Hepatocyte (in vitro differentiated cells): ENCODE measurements around the gene GATA5.

Experiments used
- EZH2 ChIP-seq: fragments of 200-600 bp; sonication (generic); IDR thresholded peaks from 2 replicates; pipeline ENCODE4 v1.6.1; 2016; ENCODE audit warnings: antibody characterized with exemption, mild to moderate bottlenecking, borderline replicate concordance
- EZH2phosphoT487 ChIP-seq: fragments of 200-600 bp; sonication (generic); IDR thresholded peaks from one replicate; pipeline ENCODE4 v1.6.1; 2018; ENCODE audit warnings: antibody characterized with exemption, mild to moderate bottlenecking, low read depth, moderate library complexity; ENCODE audit not compliant: unreplicated experiment, severe bottlenecking
- TF ChIP-seq, protein P1 (sequence below): fragments of 200-600 bp; sonication (generic); IDR thresholded peaks from 2 replicates; pipeline ENCODE4 v1.5.1; 2016; ENCODE audit warnings: antibody characterized with exemption, mild to moderate bottlenecking; ENCODE audit not compliant: poor library complexity

DNA sequence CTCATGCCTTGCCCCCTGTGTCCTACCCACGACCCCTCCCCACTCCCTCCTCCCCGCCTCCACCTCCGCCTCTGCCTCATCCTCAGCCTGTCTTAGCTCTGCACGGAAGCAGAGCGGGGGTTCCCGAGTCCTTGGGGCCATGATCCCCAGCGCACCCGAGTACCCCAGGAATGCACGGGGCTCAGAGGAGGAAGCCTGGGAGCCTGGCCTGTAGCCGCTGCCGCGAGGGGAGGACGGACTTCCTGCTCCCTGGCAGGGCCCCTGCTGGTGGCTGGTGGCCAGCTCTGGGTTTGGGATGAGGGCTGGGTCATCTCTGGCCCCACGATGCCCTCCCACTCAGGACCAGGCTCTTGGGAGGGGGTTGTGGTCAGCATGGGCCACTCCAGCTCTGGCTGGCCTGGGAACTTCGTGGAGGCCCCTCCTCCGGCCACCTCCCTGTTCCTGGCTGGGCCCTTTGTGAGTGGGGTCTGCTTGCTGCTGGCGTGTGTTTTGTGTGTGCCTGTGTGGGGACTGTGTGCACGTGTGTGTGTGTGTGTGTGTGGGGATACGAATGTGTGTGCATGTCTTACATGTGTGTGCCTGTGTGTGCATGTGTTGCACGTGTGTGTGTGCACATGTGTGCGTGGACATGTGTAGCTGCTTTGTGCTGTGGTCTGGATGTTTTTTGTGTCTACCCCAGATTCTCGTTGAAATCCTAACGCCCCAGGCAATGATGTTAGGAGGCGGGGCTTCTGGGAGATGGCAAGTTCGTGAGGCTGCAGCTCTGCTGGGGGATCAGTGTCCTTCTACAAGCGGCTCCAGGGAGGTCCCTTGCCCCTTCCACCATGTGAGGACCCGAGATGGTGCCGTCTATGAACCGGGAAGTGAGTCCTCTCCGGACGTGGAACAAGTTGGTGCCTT, 47.1 kb downstream of the GATA5 start:
- TF ChIP-seq, protein P1, sequence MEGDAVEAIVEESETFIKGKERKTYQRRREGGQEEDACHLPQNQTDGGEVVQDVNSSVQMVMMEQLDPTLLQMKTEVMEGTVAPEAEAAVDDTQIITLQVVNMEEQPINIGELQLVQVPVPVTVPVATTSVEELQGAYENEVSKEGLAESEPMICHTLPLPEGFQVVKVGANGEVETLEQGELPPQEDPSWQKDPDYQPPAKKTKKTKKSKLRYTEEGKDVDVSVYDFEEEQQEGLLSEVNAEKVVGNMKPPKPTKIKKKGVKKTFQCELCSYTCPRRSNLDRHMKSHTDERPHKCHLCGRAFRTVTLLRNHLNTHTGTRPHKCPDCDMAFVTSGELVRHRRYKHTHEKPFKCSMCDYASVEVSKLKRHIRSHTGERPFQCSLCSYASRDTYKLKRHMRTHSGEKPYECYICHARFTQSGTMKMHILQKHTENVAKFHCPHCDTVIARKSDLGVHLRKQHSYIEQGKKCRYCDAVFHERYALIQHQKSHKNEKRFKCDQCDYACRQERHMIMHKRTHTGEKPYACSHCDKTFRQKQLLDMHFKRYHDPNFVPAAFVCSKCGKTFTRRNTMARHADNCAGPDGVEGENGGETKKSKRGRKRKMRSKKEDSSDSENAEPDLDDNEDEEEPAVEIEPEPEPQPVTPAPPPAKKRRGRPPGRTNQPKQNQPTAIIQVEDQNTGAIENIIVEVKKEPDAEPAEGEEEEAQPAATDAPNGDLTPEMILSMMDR: no peak
- no peak for TF ChIP-seq EZH2phosphoT487
- TF ChIP-seq EZH2: no peak
